Ectodermal cell (in vitro differentiated cells): ENCODE data around the gene NIPSNAP3A.

Experiments used
- H3K27ac ChIP-seq: 2 replicates; pipeline ENCODE4 v1.7.0; 2013; ENCODE audit warnings: mild to moderate bottlenecking, low read depth, low read length; ENCODE audit not compliant: insufficient read depth, poor library complexity, severe bottlenecking
- H3K27me3 ChIP-seq: 2 replicates; pipeline ENCODE4 v1.7.0; 2013; ENCODE audit warnings: mild to moderate bottlenecking, low read length; ENCODE audit not compliant: insufficient read depth, control insufficient read depth, poor library complexity, severe bottlenecking
- H3K36me3 ChIP-seq: one replicate; pipeline ENCODE4 v1.7.0; 2013; ENCODE audit warnings: low read length; ENCODE audit not compliant: control insufficient read depth, insufficient read depth
- H3K4me1 ChIP-seq: one replicate; pipeline ENCODE4 v1.7.0; 2013; ENCODE audit warnings: low read length; ENCODE audit not compliant: control insufficient read depth, insufficient read depth
- H3K4me3 ChIP-seq: 2 replicates; pipeline ENCODE4 v1.7.0; 2013; ENCODE audit warnings: low read depth, low read length, control low read depth; ENCODE audit not compliant: insufficient read depth
- H3K9me3 ChIP-seq: 2 replicates; pipeline ENCODE4 v1.7.0; 2013; ENCODE audit warnings: mild to moderate bottlenecking, low read length, moderate library complexity; ENCODE audit not compliant: control insufficient read depth
- WGBS, 2 experiments: methylation state at CpG; one replicate each; pipeline ENCODE4 v1.1.7; 2013; ENCODE audit warnings: missing lambda C conversion rate in 2 of 2; 5-methylcytosine and 5-hydroxymethylcytosine counted together

The NIPSNAP3A gene

GRCh38 chr9:104783588-104783987 lies 36.1 kb downstream of the NIPSNAP3A start:
- H3K27ac ChIP-seq = no peak overlapping the region
- no peaks in the 10 kb centered on the region for H3K4me1 ChIP-seq
- H3K9me3 ChIP-seq = no peaks in the 10 kb centered on the region
- H3K27me3 ChIP-seq = no peaks in the 10 kb centered on the region
- 94 to 95% methylated on average over 4 of the region's 4 CpGs for WGBS, 2 experiments
- peaks cover 4% of the 10 kb centered on the region for H3K36me3 ChIP-seq
- no peak overlapping the region for H3K4me3 ChIP-seq

GRCh38 chr9:104784098-104784497 lies 36.6 kb downstream of the NIPSNAP3A start:
- 91 to 92% methylated on average over 1 to 2 of the region's 2 CpGs for WGBS, 2 experiments
- H3K36me3 ChIP-seq = peaks cover 4% of the 10 kb centered on the region
- no peak overlapping the region for H3K4me3 ChIP-seq
- H3K9me3 ChIP-seq = no peaks in the 10 kb centered on the region
- H3K4me1 ChIP-seq = no peaks in the 10 kb centered on the region
- no peaks in the 10 kb centered on the region for H3K27me3 ChIP-seq
- H3K27ac ChIP-seq = no peak overlapping the region

- H3K27ac ChIP-seq = no peak overlapping the region
- 71 to 100% methylated on average over 1 of the region's 1 CpG for WGBS, 2 experiments
- peaks cover 4% of the 10 kb centered on the region for H3K36me3 ChIP-seq
- no peak overlapping the region for H3K4me3 ChIP-seq
- no peaks in the 10 kb centered on the region for H3K27me3 ChIP-seq
- H3K9me3 ChIP-seq = no peaks in the 10 kb centered on the region
- H3K4me1 ChIP-seq = no peaks in the 10 kb centered on the region
Measured at GRCh38 chr9:104786293-104786692, 38.8 kb downstream of the NIPSNAP3A start.

- H3K36me3 ChIP-seq = peaks cover 4% of the 10 kb centered on the region
- H3K4me1 ChIP-seq = no peaks in the 10 kb centered on the region
- H3K4me3 ChIP-seq = no peak overlapping the region
- H3K27ac ChIP-seq = no peak overlapping the region
- 91 to 95% methylated on average over 7 of the region's 7 CpGs for WGBS, 2 experiments
- no peaks in the 10 kb centered on the region for H3K9me3 ChIP-seq
- H3K27me3 ChIP-seq = no peaks in the 10 kb centered on the region
Measured at GRCh38 chr9:104787306-104788015, 40.0 kb downstream of the NIPSNAP3A start.

- 93 to 94% methylated on average over 3 of the region's 3 CpGs for WGBS, 2 experiments
- Histone ChIP-seq H3K27me3 (no peaks in the 10 kb centered on the region), H3K27ac (no peak overlapping the region), H3K4me3 (no peak overlapping the region), H3K36me3 (peaks cover 4% of the 10 kb centered on the region), H3K4me1 (no peaks in the 10 kb centered on the region), H3K9me3 (no peaks in the 10 kb centered on the region)
Measured at GRCh38 chr9:104788251-104788650, 40.8 kb downstream of the NIPSNAP3A start.

GRCh38 chr9:104794070-104794469 lies 46.6 kb downstream of the NIPSNAP3A start:
- Histone ChIP-seq H3K36me3 (no peaks in the 10 kb centered on the region), H3K4me1 (no peaks in the 10 kb centered on the region), H3K27me3 (no peaks in the 10 kb centered on the region), H3K4me3 (no peak overlapping the region), H3K9me3 (no peaks in the 10 kb centered on the region), H3K27ac (no peak overlapping the region)
- 96 to 100% methylated on average over 2 of the region's 2 CpGs for WGBS, 2 experiments

GRCh38 chr9:104795082-104795481 lies 47.6 kb downstream of the NIPSNAP3A start:
- Histone ChIP-seq H3K4me3 (no peak overlapping the region), H3K4me1 (no peaks in the 10 kb centered on the region), H3K36me3 (peaks cover 5% of the 10 kb centered on the region), H3K27me3 (no peaks in the 10 kb centered on the region), H3K9me3 (no peaks in the 10 kb centered on the region), H3K27ac (no peak overlapping the region)
- WGBS, 2 experiments = 95 to 97% methylated on average over 1 of the region's 1 CpG

GRCh38 chr9:104795857-104796256 lies 48.4 kb downstream of the NIPSNAP3A start:
- peaks cover 5% of the 10 kb centered on the region for H3K36me3 ChIP-seq
- H3K9me3 ChIP-seq = no peaks in the 10 kb centered on the region
- no peaks in the 10 kb centered on the region for H3K27me3 ChIP-seq
- H3K27ac ChIP-seq = no peak overlapping the region
- H3K4me3 ChIP-seq = no peak overlapping the region
- WGBS, 2 experiments = 83 to 87% methylated on average over 3 of the region's 3 CpGs
- no peaks in the 10 kb centered on the region for H3K4me1 ChIP-seq

GRCh38 chr9:104798209-104798995 lies 50.9 kb downstream of the NIPSNAP3A start:
- WGBS, 2 experiments = 88 to 93% methylated on average over 5 of the region's 5 CpGs
- no peaks in the 10 kb centered on the region for H3K27me3 ChIP-seq
- no peaks in the 10 kb centered on the region for H3K9me3 ChIP-seq
- H3K4me3 ChIP-seq = no peak overlapping the region
- no peaks in the 10 kb centered on the region for H3K4me1 ChIP-seq
- H3K36me3 ChIP-seq = peaks cover 11% of the 10 kb centered on the region
- H3K27ac ChIP-seq = no peak overlapping the region

GRCh38 chr9:104800068-104800785 lies 52.7 kb downstream of the NIPSNAP3A start:
- Histone ChIP-seq H3K27ac (no peak overlapping the region), H3K27me3 (no peaks in the 10 kb centered on the region), H3K4me3 (no peak overlapping the region), H3K36me3 (peaks cover 14% of the 10 kb centered on the region), H3K9me3 (no peaks in the 10 kb centered on the region), H3K4me1 (no peaks in the 10 kb centered on the region)
- WGBS, 2 experiments = 90 to 96% methylated on average over 7 of the region's 7 CpGs
